Neural cell (in vitro differentiated cells): ENCODE data around the gene EPS15. TPM values are rescaled to one million over a fixed set of nuclear protein-coding genes. Genes with fewer than 3 reads are reported as not detected.
"Not testable (repeated sequence)": the region's sequence is repeated elsewhere in the genome, so short reads cannot be mapped to it uniquely, and the experiment has no call there.

Experiments used
- H2AFZ ChIP-seq: fragments of 200-600, 300-800 bp; sonication (generic), shearing (Covaris generic); 2 replicates; pipeline ENCODE4 v1.6.0; 2014; ENCODE audit warnings: low read depth, mild to moderate bottlenecking, antibody characterized with exemption, low read length, moderate library complexity
- H3F3A ChIP-seq: fragments of 200-600 bp; shearing (Covaris generic); 2 replicates; pipeline ENCODE4 v1.6.1; 2016; ENCODE audit warnings: mild to moderate bottlenecking, moderate library complexity, mixed read lengths, antibody characterized with exemption, low read length; ENCODE audit not compliant: insufficient read depth, poor library complexity, severe bottlenecking
- H3K27ac ChIP-seq: fragments of 200-600, 300-800 bp; sonication (generic), shearing (Covaris generic); 2 replicates; pipeline ENCODE4 v1.5.1; 2014; ENCODE audit warnings: mild to moderate bottlenecking, low read length, moderate library complexity
- H3K27me3 ChIP-seq: fragments of 300-800, 200-600 bp; sonication (generic), shearing (Covaris generic); 2 replicates; pipeline ENCODE4 v1.6.0; 2014; ENCODE audit warnings: mild to moderate bottlenecking, low read depth, low read length, moderate library complexity; ENCODE audit not compliant: insufficient read depth
- H3K36me3 ChIP-seq: fragments of 300-800, 200-600 bp; sonication (generic), shearing (Covaris generic); 2 replicates; pipeline ENCODE4 v1.5.1; 2014; ENCODE audit warnings: mild to moderate bottlenecking, antibody characterized with exemption, low read length, moderate library complexity; ENCODE audit not compliant: insufficient read depth
- H3K4me2 ChIP-seq: fragments of 300-800, 200-600 bp; sonication (generic), shearing (Covaris generic); 2 replicates; pipeline ENCODE4 v1.6.0; 2014; ENCODE audit warnings: mild to moderate bottlenecking, low read length
- H3K4me3 ChIP-seq: fragments of 300-800, 200-600 bp; sonication (generic), shearing (Covaris generic); 2 replicates; pipeline ENCODE4 v1.5.1; 2014; ENCODE audit warnings: mild to moderate bottlenecking, low read length, moderate library complexity
- H3K79me2 ChIP-seq: fragments of 200-600 bp; shearing (Covaris generic); replicated peaks from 2 replicates; pipeline ENCODE4 v1.6.0; 2014; ENCODE audit warnings: mild to moderate bottlenecking, low read length, moderate library complexity; ENCODE audit not compliant: insufficient read depth
- H3K9ac ChIP-seq: fragments of 300-800, 200-600 bp; sonication (generic), shearing (Covaris generic); 2 replicates; pipeline ENCODE4 v1.6.1; 2016; ENCODE audit warnings: mild to moderate bottlenecking, low read length, mixed read lengths
- H3K9me2 ChIP-seq: fragments of 200-600 bp; shearing (Covaris generic); 2 replicates; pipeline ENCODE4 v1.6.1; 2016; ENCODE audit warnings: mild to moderate bottlenecking, low read length, mixed read lengths; ENCODE audit not compliant: insufficient read depth
- H3K9me3 ChIP-seq: fragments of 200-600, 300-800 bp; sonication (generic), shearing (Covaris generic); 2 replicates; pipeline ENCODE4 v1.6.1; 2016; ENCODE audit warnings: mild to moderate bottlenecking, mixed run types, low read length, moderate library complexity, mixed read lengths
- H4K20me1 ChIP-seq: fragments of 200-600 bp; shearing (Covaris generic); 2 replicates; pipeline ENCODE4 v1.6.1; 2016; ENCODE audit warnings: mild to moderate bottlenecking, mixed run types; ENCODE audit not compliant: insufficient read depth
- CTCF ChIP-seq: fragments of 450-650 bp; IDR thresholded peaks from 2 replicates; pipeline ENCODE4 v1.5.1; 2014; ENCODE audit warnings: antibody characterized with exemption, mild to moderate bottlenecking, moderate library complexity; ENCODE audit not compliant: poor library complexity, severe bottlenecking
- EP300 ChIP-seq: fragments of 450-650 bp; conservative IDR thresholded peaks from 2 replicates; pipeline ENCODE4 v1.6.1; 2014; ENCODE audit warnings: antibody characterized with exemption, mild to moderate bottlenecking, moderate library complexity; ENCODE audit not compliant: poor library complexity, severe bottlenecking
- EZH2 ChIP-seq: fragments of 200-600, 300-800 bp; shearing (Covaris generic), sonication (generic); IDR thresholded peaks from 2 replicates; pipeline ENCODE4 v1.6.1; 2014; ENCODE audit warnings: antibody characterized with exemption, low read length, borderline replicate concordance, mild to moderate bottlenecking; ENCODE audit not compliant: insufficient read depth, poor library complexity, severe bottlenecking
- MXI1 ChIP-seq: fragments of 450-650 bp; conservative IDR thresholded peaks from 2 replicates; pipeline ENCODE4 v1.6.1; 2014; ENCODE audit warnings: antibody characterized with exemption, mild to moderate bottlenecking; ENCODE audit not compliant: poor library complexity, severe bottlenecking
- POLR2AphosphoS5 ChIP-seq: IDR thresholded peaks from 2 replicates; pipeline ENCODE4 v1.6.1; 2012
- RAD21 ChIP-seq: fragments of 450-650 bp; conservative IDR thresholded peaks from 2 replicates; pipeline ENCODE4 v1.6.1; 2014; ENCODE audit warnings: antibody characterized with exemption, mild to moderate bottlenecking, moderate library complexity
- REST ChIP-seq: IDR thresholded peaks from 2 replicates; pipeline ENCODE4 v1.6.1; 2012; ENCODE audit warnings: borderline replicate concordance
- SMC3 ChIP-seq: fragments of 450-650 bp; conservative IDR thresholded peaks from 2 replicates; pipeline ENCODE4 v1.6.1; 2014; ENCODE audit warnings: antibody characterized with exemption, mild to moderate bottlenecking, moderate library complexity; ENCODE audit not compliant: poor library complexity
- TAF1 ChIP-seq: IDR thresholded peaks from 2 replicates; pipeline ENCODE4 v1.6.1; 2012; ENCODE audit warnings: low read depth
- polyA plus RNA-seq: library from polyadenylated mRNA; depleted of rRNA; stranded (reverse); fragments of >200 nt; gene quantifications from 2 replicates; pipeline ENCODE4 v1.2.3, GENCODE V29; 2014

Gene EPS15
- polyA plus RNA-seq, 1 donor from 2014 or later, result 101 TPM

DNA sequence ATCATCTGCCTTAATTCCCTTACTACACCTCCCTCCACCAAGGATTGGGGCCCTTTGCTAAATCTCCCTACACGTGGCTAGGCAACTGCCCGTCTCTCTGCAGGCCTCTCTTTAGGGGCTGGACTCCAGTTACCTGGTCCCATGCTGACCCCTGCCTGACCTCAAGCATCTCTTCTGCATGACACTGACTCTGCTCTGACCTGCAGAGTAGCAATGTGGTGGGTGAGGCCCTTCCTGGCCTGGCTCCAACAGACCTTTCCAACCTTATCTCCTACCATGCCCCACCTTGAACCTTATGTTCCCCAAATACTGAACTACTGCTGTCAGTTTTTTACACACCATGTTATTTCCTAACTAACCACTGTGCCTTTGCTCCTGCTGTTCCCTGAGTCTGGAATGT is 45.9 kb upstream of the EPS15 start:
- no peaks in the 10 kb centered on the region for H3K27me3 ChIP-seq
- H3K4me3 ChIP-seq, result no peak overlapping the region
- H3K27ac ChIP-seq, result no peak overlapping the region
- TF ChIP-seq RAD21, result no peak
- no peak for TF ChIP-seq TAF1
- TF ChIP-seq REST, result no peak
- TF ChIP-seq SMC3, result no peak
- TF ChIP-seq EZH2, result no peak
- TF ChIP-seq EP300, result no peak
- no peak for TF ChIP-seq CTCF
- no peaks in the 10 kb centered on the region for H3K79me2 ChIP-seq
- H2AFZ ChIP-seq, result no peak overlapping the region
- H3K36me3 ChIP-seq, result no peaks in the 10 kb centered on the region
- H3K9me3 ChIP-seq, result no peaks in the 10 kb centered on the region
- H3F3A ChIP-seq, result no peaks in the 10 kb centered on the region
- no peaks in the 10 kb centered on the region for H4K20me1 ChIP-seq
- H3K9me2 ChIP-seq, result no peaks in the 10 kb centered on the region
- no peak overlapping the region for H3K4me2 ChIP-seq
- H3K9ac ChIP-seq, result no peak overlapping the region

DNA sequence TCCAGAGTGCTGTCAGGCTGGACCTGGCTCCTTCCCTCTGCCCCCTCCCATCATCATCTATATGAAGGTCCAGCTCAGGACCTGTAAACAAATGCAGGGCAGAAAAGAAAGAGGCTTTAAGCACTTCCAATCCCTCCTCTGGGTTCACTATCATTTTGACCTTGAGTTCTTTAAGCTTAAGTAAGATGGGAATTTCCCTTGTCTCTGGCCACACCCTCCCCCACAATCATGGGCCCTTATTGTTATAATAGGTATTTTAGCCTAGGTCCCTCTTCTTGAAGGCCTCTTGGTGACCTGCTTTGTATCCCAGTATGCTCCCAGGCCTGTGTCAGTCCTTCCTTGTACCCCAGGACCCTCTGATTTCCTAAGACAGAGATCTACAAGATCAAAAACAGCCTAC is 45.1 kb upstream of the EPS15 start:
- Histone ChIP-seq H3K27me3 (no peaks in the 10 kb centered on the region), H4K20me1 (no peaks in the 10 kb centered on the region), H3K4me2 (no peak overlapping the region), H3K4me3 (no peak overlapping the region), H2AFZ (no peak overlapping the region), H3K9me3 (no peaks in the 10 kb centered on the region), H3K79me2 (no peaks in the 10 kb centered on the region), H3F3A (no peaks in the 10 kb centered on the region), H3K36me3 (no peaks in the 10 kb centered on the region), H3K9me2 (no peaks in the 10 kb centered on the region), H3K9ac (no peak overlapping the region), H3K27ac (no peak overlapping the region)
- TF ChIP-seq TAF1, result no peak

GRCh38 chr1:51561702-51562101 is 42.6 kb upstream of the EPS15 start:
- no peak overlapping the region for H3K9ac ChIP-seq
- H3K9me3 ChIP-seq, result no peaks in the 10 kb centered on the region
- H4K20me1 ChIP-seq, result no peaks in the 10 kb centered on the region
- no peak overlapping the region for H3K4me2 ChIP-seq
- TF ChIP-seq RAD21 (no peak), EZH2 (no peak), REST (no peak), SMC3 (no peak), POLR2AphosphoS5 (no peak), MXI1 (no peak), TAF1 (no peak), EP300 (no peak), CTCF (no peak)
- H3K79me2 ChIP-seq, result no peaks in the 10 kb centered on the region
- no peaks in the 10 kb centered on the region for H3K9me2 ChIP-seq
- H3K36me3 ChIP-seq, result no peaks in the 10 kb centered on the region
- H3K4me3 ChIP-seq, result no peak overlapping the region
- no peaks in the 10 kb centered on the region for H3K27me3 ChIP-seq
- no peak overlapping the region for H2AFZ ChIP-seq
- H3K27ac ChIP-seq, result no peak overlapping the region
- H3F3A ChIP-seq, result no peaks in the 10 kb centered on the region

GRCh38 chr1:51560895-51561294 is 41.8 kb upstream of the EPS15 start:
- H3K79me2 ChIP-seq, H3F3A ChIP-seq, H3K9me3 ChIP-seq, H3K4me2 ChIP-seq, H3K4me3 ChIP-seq, H4K20me1 ChIP-seq, H3K9ac ChIP-seq, H3K36me3 ChIP-seq, H3K27ac ChIP-seq, H2AFZ ChIP-seq, H3K27me3 ChIP-seq, H3K9me2 ChIP-seq: not testable (repeated sequence)
